SH-SY5Y (cell line): ENCODE measurements around the gene TAGLN.

ENCODE experiments used
- GATA2 ChIP-seq: IDR thresholded peaks from 2 replicates; pipeline ENCODE4 v1.6.1; 2011; ENCODE audit warnings: mild to moderate bottlenecking, low read depth, low read length
- GATA3 ChIP-seq: IDR thresholded peaks from 2 replicates; pipeline ENCODE4 v1.6.1; 2011; ENCODE audit warnings: low read depth, mild to moderate bottlenecking, low read length, moderate library complexity

- TF ChIP-seq GATA2 (no peak), GATA3 (no peak)
Measured at GRCh38 chr11:117219995-117220394, 20.8 kb downstream of the TAGLN start.
